ENCODE data around the gene TSPAN3.

DNA sequence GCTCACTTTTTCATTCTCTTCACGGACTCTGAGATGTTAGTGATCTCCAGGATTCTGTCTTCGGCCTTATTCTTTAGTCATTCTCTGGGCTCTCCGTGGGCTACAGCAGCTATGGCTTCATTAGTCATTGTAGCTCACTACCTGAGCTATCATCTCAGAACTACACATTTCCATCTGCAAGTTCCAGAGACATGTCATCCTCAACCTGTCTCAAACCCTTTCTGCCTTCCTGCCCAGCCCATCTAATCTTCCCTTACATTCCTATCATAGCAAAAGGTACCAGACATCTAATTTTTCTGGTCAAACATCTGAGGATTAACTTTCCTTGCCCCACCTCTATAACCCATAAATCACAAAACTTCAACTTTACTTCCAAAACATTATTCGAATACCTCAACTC, 13.2 kb downstream of the TSPAN3 start:
- TF ChIP-seq, protein P1, sequence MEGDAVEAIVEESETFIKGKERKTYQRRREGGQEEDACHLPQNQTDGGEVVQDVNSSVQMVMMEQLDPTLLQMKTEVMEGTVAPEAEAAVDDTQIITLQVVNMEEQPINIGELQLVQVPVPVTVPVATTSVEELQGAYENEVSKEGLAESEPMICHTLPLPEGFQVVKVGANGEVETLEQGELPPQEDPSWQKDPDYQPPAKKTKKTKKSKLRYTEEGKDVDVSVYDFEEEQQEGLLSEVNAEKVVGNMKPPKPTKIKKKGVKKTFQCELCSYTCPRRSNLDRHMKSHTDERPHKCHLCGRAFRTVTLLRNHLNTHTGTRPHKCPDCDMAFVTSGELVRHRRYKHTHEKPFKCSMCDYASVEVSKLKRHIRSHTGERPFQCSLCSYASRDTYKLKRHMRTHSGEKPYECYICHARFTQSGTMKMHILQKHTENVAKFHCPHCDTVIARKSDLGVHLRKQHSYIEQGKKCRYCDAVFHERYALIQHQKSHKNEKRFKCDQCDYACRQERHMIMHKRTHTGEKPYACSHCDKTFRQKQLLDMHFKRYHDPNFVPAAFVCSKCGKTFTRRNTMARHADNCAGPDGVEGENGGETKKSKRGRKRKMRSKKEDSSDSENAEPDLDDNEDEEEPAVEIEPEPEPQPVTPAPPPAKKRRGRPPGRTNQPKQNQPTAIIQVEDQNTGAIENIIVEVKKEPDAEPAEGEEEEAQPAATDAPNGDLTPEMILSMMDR (conservative IDR thresholded peaks at IDR 0.05; ENCODE audit: low read depth, low read length) = no peak
- no peak for TF ChIP-seq EZH2 (IDR thresholded peaks at IDR 0.05; ENCODE audit: low read length, unreplicated experiment)

Measured in PC-3 (cell line).